K562 (cell line): ENCODE measurements around the gene TRAPPC8. TPM values are rescaled to one million over a fixed set of nuclear protein-coding genes. Genes with fewer than 3 reads are reported as not detected.

ENCODE experiments used
- ATAC-seq: fragments of 200-7000 bp; cut with Tn5 transposase; 3 replicates; pipeline ENCODE4 v1.9.1; 2020; ENCODE audit warnings: moderate library complexity
- BruUV-seq: library from RNA; stranded (reverse); fragments of 400-500 nt; replicated peaks from 2 replicates; lab custom pipeline; 2021; lab: Mats Ljungman, UMichigan
- CTCF ChIA-PET: fragments of 300-600 bp; formaldehyde crosslinking; extraction: SDS; loops from one replicate; lab custom pipeline; 2021; ENCODE audit warnings: low intra/inter-chr PET ratio; lab: Yijun Ruan, JAX
- POLR2A ChIA-PET: fragments of 300-600, 350-650 bp; sonication (Branson Sonifier 250); formaldehyde crosslinking; extraction: SDS; loops from one replicate; lab custom pipeline; 2021; ENCODE audit warnings: antibody characterized with exemption, inconsistent platforms; lab: Yijun Ruan, JAX
- DNase-seq, 4 experiments: peaks; one replicate each; pipeline versions ENCODE4 v3.0.0 to v3.0.0-alpha.2; 2011 to 2018; ENCODE audit warnings: low spot score in 3 of 4, mixed read lengths in 3 of 4; ENCODE audit errors: extremely low read depth in 1 of 4
- FAIRE-seq: peaks from 2 replicates; lab custom pipeline; 2011; peaks lifted over from hg19 to GRCh38; lab: Jason Lieb, UNC
- H2AFZ ChIP-seq: 2 replicates; pipeline ENCODE4 v1.6.0; 2011; ENCODE audit warnings: low read depth, low read length, control low read depth, inconsistent platforms
- H3K27ac ChIP-seq: fragments of 200-600 bp; 3 replicates; pipeline ENCODE4 v1.8.0; 2011; ENCODE audit warnings: low read depth, mild to moderate bottlenecking, control low read depth, inconsistent platforms, low read length, moderate library complexity, mixed read lengths; ENCODE audit errors: extremely low read depth
- H3K27me3 ChIP-seq, 2 experiments: fragments of 300-600 bp in 1 of 2; 2 replicates in 1 of 2; 3 replicates in 1 of 2; pipeline versions ENCODE4 v1.6.0 to v1.8.0; 2011; ENCODE audit warnings: inconsistent platforms in 2 of 2, low read length in 2 of 2, mild to moderate bottlenecking in 1 of 2, mixed read lengths in 1 of 2, moderate library complexity in 1 of 2; ENCODE audit not compliant: control insufficient read depth in 2 of 2, insufficient read depth in 2 of 2
- H3K36me3 ChIP-seq: fragments of 300-600 bp; 3 replicates; pipeline ENCODE4 v1.8.0; 2011; ENCODE audit warnings: mild to moderate bottlenecking, low read length, inconsistent platforms; ENCODE audit not compliant: control insufficient read depth, insufficient read depth
- H3K4me1 ChIP-seq, 2 experiments: fragments of 200-600 bp in 1 of 2; replicated peaks in 1 of 2; 2 replicates in 1 of 2; 3 replicates in 1 of 2; pipeline versions ENCODE4 v1.5.1 to v1.8.0; 2011; ENCODE audit warnings: inconsistent platforms in 2 of 2, low read length in 2 of 2, mild to moderate bottlenecking in 1 of 2, mixed read lengths in 1 of 2, moderate library complexity in 1 of 2; ENCODE audit not compliant: control insufficient read depth in 2 of 2, insufficient read depth in 2 of 2
- H3K4me2 ChIP-seq: 2 replicates; pipeline ENCODE4 v1.6.1; 2011; ENCODE audit warnings: low read length, control low read depth, inconsistent platforms, mixed read lengths; ENCODE audit not compliant: insufficient read depth
- H3K4me3 ChIP-seq: fragments of 200-600 bp; sonication (generic), shearing (Covaris generic); 2 replicates; pipeline ENCODE4 v1.5.1; 2016; ENCODE audit warnings: control low read depth, inconsistent platforms
- H3K79me2 ChIP-seq: fragments of 200-600 bp; 3 replicates; pipeline ENCODE4 v1.8.0; 2011; ENCODE audit warnings: low read length, inconsistent platforms; ENCODE audit not compliant: control insufficient read depth, insufficient read depth
- H3K9ac ChIP-seq, 2 experiments: 2 replicates each; pipeline versions ENCODE4 v1.6.0 to v1.6.1; 2011; ENCODE audit warnings: low read depth in 2 of 2, low read length in 2 of 2, control low read depth in 1 of 2, inconsistent platforms in 1 of 2, mild to moderate bottlenecking in 1 of 2, mixed read lengths in 1 of 2; ENCODE audit not compliant: insufficient read depth in 1 of 2
- H3K9me1 ChIP-seq: one replicate; pipeline ENCODE4 v1.6.0; 2011; ENCODE audit warnings: inconsistent platforms, mild to moderate bottlenecking, low read length, moderate library complexity; ENCODE audit not compliant: control insufficient read depth, insufficient read depth
- H3K9me3 ChIP-seq: replicated peaks from 2 replicates; pipeline ENCODE4 v1.5.1; 2011; ENCODE audit warnings: low read depth, low read length, inconsistent platforms; ENCODE audit not compliant: control insufficient read depth, insufficient read depth
- H4K20me1 ChIP-seq: replicated peaks from 2 replicates; pipeline ENCODE4 v1.6.1; 2011; ENCODE audit warnings: low read length, inconsistent platforms, mixed read lengths; ENCODE audit not compliant: control insufficient read depth, insufficient read depth
- BCLAF1 ChIP-seq, 2 experiments: fragments of 450-650 bp in 1 of 2; IDR thresholded peaks; 2 replicates each; pipeline ENCODE4 v1.6.1; 2011 to 2017; ENCODE audit warnings: low read depth in 2 of 2, antibody characterized with exemption in 1 of 2, borderline replicate concordance in 1 of 2, low read length in 1 of 2, mild to moderate bottlenecking in 1 of 2, mixed read lengths in 1 of 2; ENCODE audit not compliant: control insufficient read depth in 1 of 2
- E2F5 ChIP-seq: sonication (generic); formaldehyde crosslinking; IDR thresholded peaks from 2 replicates; pipeline ENCODE4 v1.8.0; 2022; ENCODE audit warnings: mild to moderate bottlenecking, missing genetic modification reagents
- ETV6 ChIP-seq, 3 experiments: fragments of 150-350 bp in 1 of 3; sonication (generic) in 1 of 3; formaldehyde crosslinking in 1 of 3; IDR thresholded peaks; 2 replicates each; pipeline versions ENCODE4 v1.6.1 to v1.8.0; 2014 to 2022; ENCODE audit warnings: borderline replicate concordance in 2 of 3, low read depth in 2 of 3, antibody characterized with exemption in 1 of 3, low read length in 1 of 3, mild to moderate bottlenecking in 1 of 3, missing genetic modification reagents in 1 of 3
- LEF1 ChIP-seq: fragments of 450-650 bp; IDR thresholded peaks from 2 replicates; pipeline ENCODE4 v1.6.1; 2016; ENCODE audit warnings: mild to moderate bottlenecking
- MCM7 ChIP-seq, 2 experiments: fragments of 450-650 bp; IDR thresholded peaks; 2 replicates each; pipeline ENCODE4 v1.6.1; 2016 to 2018
- MECOM ChIP-seq: fragments of 250-450 bp; sonication (Bioruptor Pico); IDR thresholded peaks from 2 replicates; pipeline ENCODE4 v1.8.0; 2022; ENCODE audit warnings: inconsistent platforms
- POU5F1 ChIP-seq: fragments of 150-350 bp; IDR thresholded peaks from 2 replicates; pipeline ENCODE4 v1.6.1; 2014; ENCODE audit warnings: borderline replicate concordance, low read length, low read depth, mild to moderate bottlenecking; ENCODE audit not compliant: partially characterized antibody
- ZBTB17 ChIP-seq: fragments of 450-650 bp; formaldehyde crosslinking; IDR thresholded peaks from 2 replicates; pipeline ENCODE4 v1.4.0; 2020; ENCODE audit warnings: mild to moderate bottlenecking
- ZBTB33 ChIP-seq: sonication (generic); formaldehyde crosslinking; IDR thresholded peaks from 2 replicates; pipeline ENCODE4 v1.8.1; 2023; ENCODE audit warnings: mild to moderate bottlenecking, missing genetic modification reagents
- ZNF23 ChIP-seq: fragments of 250-450 bp; sonication (Bioruptor Pico); IDR thresholded peaks from 2 replicates; pipeline ENCODE4 v1.4.0; 2020; ENCODE audit warnings: mild to moderate bottlenecking
- ZNF740 ChIP-seq, 3 experiments: fragments of 200-800 bp in 1 of 3; sonication (Bioruptor generic) in 1 of 3; sonication (generic) in 1 of 3; formaldehyde crosslinking in 1 of 3; IDR thresholded peaks; 2 replicates each; pipeline versions ENCODE4 v1.6.1 to v1.8.0; 2016 to 2022; ENCODE audit warnings: mild to moderate bottlenecking in 2 of 3, missing compliant biosample characterization in 2 of 3, missing genetic modification characterization in 2 of 3, missing genetic modification reagents in 1 of 3
- WGBS: fragments of 100-300 bp; shearing (Covaris generic); methylation state at CpG from one replicate; pipeline ENCODE4 v1.1.6; 2016; ENCODE audit warnings: low coverage, mixed read lengths; ENCODE audit not compliant: insufficient coverage; ENCODE audit errors: missing lambda C conversion rate; 5-methylcytosine and 5-hydroxymethylcytosine counted together
- in situ Hi-C: fragments of 300-500 bp; cut with MboI; formaldehyde crosslinking; loops from 4 replicates; pipeline ENCODE4 v1.15.0; 2018; ENCODE audit warnings: inconsistent platforms, mixed read lengths
- intact Hi-C: fragments of 100-400 bp; cut with micrococcal nuclease; formaldehyde crosslinking; loops from 2 replicates; pipeline ENCODE4 v1.14.2; 2022
- polyA plus RNA-seq, 8 experiments: library from polyadenylated mRNA; depleted of rRNA in 4 of 8; stranded (reverse) in 5 of 8; unstranded in 3 of 8; fragments of >200 nt; fragmentation: Nextera tagmentation in 2 of 8; fragmentation: Illumina TruSeq in 1 of 8; extraction: Ambion mirVana in 2 of 8; extraction: Trizol in 1 of 8; gene quantifications; 2 replicates each; pipeline versions ENCODE4 v1.2.1 to v1.2.3, GENCODE V29; 2011 to 2014; ENCODE audit warnings: inconsistent platforms in 1 of 8, missing spikeins in 1 of 8
- total RNA-seq, 7 experiments: library from RNA; depleted of rRNA in 6 of 7; stranded (reverse); fragments of >200 nt in 6 of 7; fragmentation: Illumina TruSeq in 2 of 7; extraction: Trizol in 2 of 7; gene quantifications; 2 replicates each; pipeline versions ENCODE4 v1.2.1 to v1.2.3, GENCODE V29; 2011 to 2021; ENCODE audit warnings: low replicate concordance in 1 of 7

TRAPPC8 gene
- total and polyA plus RNA-seq, 9 of the 15 experiments (the other 6 are each of a cell fraction or from before 2014, with no cell fraction given) = 20.1 to 111 (median 35.6) TPM

- TF ChIP-seq E2F5 (no peak), MECOM (no peak)
- TF ChIP-seq, all 486 proteins: peak for 0
Observed at GRCh38 chr18:31891566-31891965, 51.4 kb downstream of the TRAPPC8 start (continued).

- ATAC-seq = no peak
- CTCF ChIA-PET = no interaction called here
- Histone ChIP-seq H3K9me3 (0 out of 2 replicates have a peak, but pooled peaks cover 3% of the 10 kb centered on the region), H3K79me2 (peaks cover 2% of the 10 kb centered on the region; the same call in 1 of the 3 replicates), H3K9ac (no peak overlapping the region), H3K27ac (no peak overlapping the region), H3K36me3 (peaks cover 53% of the 10 kb centered on the region; the same call in 2 of the 3 replicates), H3K9me1 (no peaks in the 10 kb centered on the region), H2AFZ (no peak overlapping the region), H4K20me1 (no peaks in the 10 kb centered on the region), H3K4me3 (no peak overlapping the region), H3K27me3 (no peaks in the 10 kb centered on the region), H3K4me1 (no peaks in the 10 kb centered on the region), H3K4me2 (no peak overlapping the region)
- in situ Hi-C loops (no loop called here), intact Hi-C loops (no loop called here)
- DNase-seq = no peak
- WGBS = 98% methylated on average over 4 of the region's 4 CpGs
- BruUV-seq = no TSS peak
- POLR2A ChIA-PET = interaction anchor here (0.6 kb wide), 1 partner anchor 225 kb away, joined by 3 read pairs; no protein-coding TSS in a partner anchor
- TF ChIP-seq BCLAF1 (IDR thresholded peaks at IDR 0.05; ENCODE audit: borderline replicate concordance in 1 of 2, control insufficient read depth in 1 of 2, low read depth in 2 of 2, low read length in 1 of 2) (no peak), ZNF740 (CRISPR knock-in tag; IDR thresholded peaks at IDR 0.05) (no peak), ZNF740 (tag; IDR thresholded peaks at IDR 0.05) (no peak), POU5F1 (no peak), LEF1 (no peak), ETV6 (IDR thresholded peaks at IDR 0.05; ENCODE audit: borderline replicate concordance in 1 of 2, low read depth in 2 of 2, low read length in 1 of 2) (no peak), ETV6 (CRISPR knock-in tag; IDR thresholded peaks at IDR 0.05; ENCODE audit: borderline replicate concordance) (no peak), MCM7 (IDR thresholded peaks at IDR 0.05) (no peak), ZNF23 (CRISPR knock-in tag) (no peak), ZBTB33 (no peak), ZBTB17 (CRISPR knock-in tag) (no peak)
- no peak for FAIRE-seq
Observed at GRCh38 chr18:31884020-31884419, 58.9 kb downstream of the TRAPPC8 start.
